HepG2 (cell line): ENCODE measurements around the gene HCN4.

Source experiments
- CHCHD3 ChIP-seq: sonication (generic); formaldehyde crosslinking; IDR thresholded peaks from 2 replicates; pipeline ENCODE4 v1.8.0; 2022; ENCODE audit warnings: mild to moderate bottlenecking, missing genetic modification reagents, moderate library complexity
- FOSL2 ChIP-seq: sonication (generic); formaldehyde crosslinking; IDR thresholded peaks from 2 replicates; pipeline ENCODE4 v1.4.0; 2020; ENCODE audit warnings: missing genetic modification reagents
- FOXA1 ChIP-seq, 2 experiments: fragments of 450-650 bp in 1 of 2; sonication (generic) in 1 of 2; formaldehyde crosslinking in 1 of 2; IDR thresholded peaks; 2 replicates each; pipeline versions ENCODE4 v1.4.0 to v1.6.1; 2016 to 2020; ENCODE audit warnings: missing genetic modification reagents in 1 of 2
- FOXM1 ChIP-seq: sonication (generic); formaldehyde crosslinking; IDR thresholded peaks from 2 replicates; pipeline ENCODE4 v1.5.0; 2020; ENCODE audit warnings: missing genetic modification reagents
- HNRNPK ChIP-seq: fragments of 200-400 bp; formaldehyde crosslinking; IDR thresholded peaks from 2 replicates; pipeline ENCODE4 v1.6.1; 2018; ENCODE audit warnings: low read length, low read depth, moderate library complexity, mild to moderate bottlenecking; ENCODE audit not compliant: poor library complexity, severe bottlenecking
- MTA1 ChIP-seq: sonication (generic); formaldehyde crosslinking; IDR thresholded peaks from 2 replicates; pipeline ENCODE4 v1.4.0; 2020; ENCODE audit warnings: missing genetic modification reagents, mild to moderate bottlenecking, borderline replicate concordance
- SIN3B ChIP-seq: fragments of 150-350 bp; IDR thresholded peaks from 2 replicates; pipeline ENCODE4 v1.6.1; 2014; ENCODE audit warnings: low read length
- SMARCC2 ChIP-seq: fragments of 450-650 bp; IDR thresholded peaks from 2 replicates; pipeline ENCODE4 v1.6.1; 2017; ENCODE audit warnings: antibody characterized with exemption, mild to moderate bottlenecking
- SOX5 ChIP-seq: IDR thresholded peaks from 2 replicates; pipeline ENCODE4 v1.6.1; 2016; ENCODE audit warnings: borderline replicate concordance
- ZC3H13 ChIP-seq: sonication (generic); formaldehyde crosslinking; IDR thresholded peaks from 2 replicates; pipeline ENCODE4 v1.8.1; 2023; ENCODE audit warnings: mild to moderate bottlenecking, missing genetic modification reagents, moderate library complexity
- ZNF121 ChIP-seq: sonication (generic); formaldehyde crosslinking; IDR thresholded peaks from 2 replicates; pipeline ENCODE4 v1.5.0; 2020; ENCODE audit warnings: mild to moderate bottlenecking, missing genetic modification reagents
- TF ChIP-seq, protein P1 (sequence below): sonication (generic); formaldehyde crosslinking; IDR thresholded peaks from 2 replicates; pipeline ENCODE4 v1.5.0; 2020; ENCODE audit warnings: mild to moderate bottlenecking, missing genetic modification reagents, moderate library complexity
- TF ChIP-seq, protein P2 (sequence below): sonication (generic); formaldehyde crosslinking; IDR thresholded peaks from 2 replicates; pipeline ENCODE4 v1.4.0; 2020; ENCODE audit warnings: missing genetic modification reagents
- TF ChIP-seq, protein P3 (sequence below): IDR thresholded peaks from 2 replicates; pipeline ENCODE4 v1.6.1; 2016; ENCODE audit warnings: low read depth

DNA sequence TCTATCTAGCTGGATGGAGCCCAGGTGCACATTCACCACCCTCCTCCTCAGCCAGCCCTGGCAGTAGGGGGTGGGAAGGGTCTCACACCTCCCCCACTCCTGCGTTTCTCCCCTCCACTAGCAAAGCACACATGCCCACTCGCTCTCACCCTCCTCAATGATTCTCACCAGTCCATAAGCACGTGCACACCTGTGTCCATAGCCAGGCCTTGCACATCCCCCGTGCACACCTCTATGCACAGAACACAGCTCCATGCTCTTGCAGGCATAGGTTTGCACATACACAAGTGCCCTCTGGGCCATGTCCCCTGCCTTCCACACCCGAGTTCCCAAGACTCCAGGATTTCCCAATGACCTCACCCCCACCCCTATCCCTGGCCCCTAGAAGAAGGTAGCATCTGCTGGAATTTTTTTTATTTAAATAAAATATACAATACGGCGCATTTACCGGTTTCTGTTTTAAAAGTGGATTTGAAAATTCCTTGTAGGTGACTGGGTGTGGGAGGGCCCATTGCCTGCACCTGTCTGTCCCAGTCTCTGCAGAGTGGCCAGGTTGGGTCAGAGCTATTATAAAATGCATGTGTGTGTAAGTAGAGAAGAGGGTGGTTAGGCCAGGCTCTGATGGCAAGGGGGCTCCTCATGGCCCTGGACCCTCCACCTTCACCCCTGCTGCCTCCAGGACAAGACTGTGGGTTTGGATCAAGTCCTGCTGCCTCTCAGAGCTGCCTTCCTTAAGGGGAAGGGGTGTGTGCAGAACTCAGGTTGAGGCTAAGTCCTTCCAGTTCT lies 49.1 kb downstream of the HCN4 start:
- TF ChIP-seq MTA1 (CRISPR knock-in tag) (no peak), FOXA1 (IDR thresholded peaks at IDR 0.05) (no peak), FOXA1 (CRISPR knock-in tag; IDR thresholded peaks at IDR 0.05) (no peak), CHCHD3 (CRISPR knock-in tag) (no peak), SIN3B (no peak), SOX5 (CRISPR knock-in tag) (no peak), ZNF121 (CRISPR knock-in tag) (no peak), HNRNPK (no peak), ZC3H13 (CRISPR knock-in tag) (no peak), FOXM1 (CRISPR knock-in tag) (no peak), SMARCC2 (no peak), FOSL2 (CRISPR knock-in tag) (no peak)
- TF ChIP-seq, protein P1, sequence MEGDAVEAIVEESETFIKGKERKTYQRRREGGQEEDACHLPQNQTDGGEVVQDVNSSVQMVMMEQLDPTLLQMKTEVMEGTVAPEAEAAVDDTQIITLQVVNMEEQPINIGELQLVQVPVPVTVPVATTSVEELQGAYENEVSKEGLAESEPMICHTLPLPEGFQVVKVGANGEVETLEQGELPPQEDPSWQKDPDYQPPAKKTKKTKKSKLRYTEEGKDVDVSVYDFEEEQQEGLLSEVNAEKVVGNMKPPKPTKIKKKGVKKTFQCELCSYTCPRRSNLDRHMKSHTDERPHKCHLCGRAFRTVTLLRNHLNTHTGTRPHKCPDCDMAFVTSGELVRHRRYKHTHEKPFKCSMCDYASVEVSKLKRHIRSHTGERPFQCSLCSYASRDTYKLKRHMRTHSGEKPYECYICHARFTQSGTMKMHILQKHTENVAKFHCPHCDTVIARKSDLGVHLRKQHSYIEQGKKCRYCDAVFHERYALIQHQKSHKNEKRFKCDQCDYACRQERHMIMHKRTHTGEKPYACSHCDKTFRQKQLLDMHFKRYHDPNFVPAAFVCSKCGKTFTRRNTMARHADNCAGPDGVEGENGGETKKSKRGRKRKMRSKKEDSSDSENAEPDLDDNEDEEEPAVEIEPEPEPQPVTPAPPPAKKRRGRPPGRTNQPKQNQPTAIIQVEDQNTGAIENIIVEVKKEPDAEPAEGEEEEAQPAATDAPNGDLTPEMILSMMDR (CRISPR knock-in tag): no peak
- TF ChIP-seq, protein P2, sequence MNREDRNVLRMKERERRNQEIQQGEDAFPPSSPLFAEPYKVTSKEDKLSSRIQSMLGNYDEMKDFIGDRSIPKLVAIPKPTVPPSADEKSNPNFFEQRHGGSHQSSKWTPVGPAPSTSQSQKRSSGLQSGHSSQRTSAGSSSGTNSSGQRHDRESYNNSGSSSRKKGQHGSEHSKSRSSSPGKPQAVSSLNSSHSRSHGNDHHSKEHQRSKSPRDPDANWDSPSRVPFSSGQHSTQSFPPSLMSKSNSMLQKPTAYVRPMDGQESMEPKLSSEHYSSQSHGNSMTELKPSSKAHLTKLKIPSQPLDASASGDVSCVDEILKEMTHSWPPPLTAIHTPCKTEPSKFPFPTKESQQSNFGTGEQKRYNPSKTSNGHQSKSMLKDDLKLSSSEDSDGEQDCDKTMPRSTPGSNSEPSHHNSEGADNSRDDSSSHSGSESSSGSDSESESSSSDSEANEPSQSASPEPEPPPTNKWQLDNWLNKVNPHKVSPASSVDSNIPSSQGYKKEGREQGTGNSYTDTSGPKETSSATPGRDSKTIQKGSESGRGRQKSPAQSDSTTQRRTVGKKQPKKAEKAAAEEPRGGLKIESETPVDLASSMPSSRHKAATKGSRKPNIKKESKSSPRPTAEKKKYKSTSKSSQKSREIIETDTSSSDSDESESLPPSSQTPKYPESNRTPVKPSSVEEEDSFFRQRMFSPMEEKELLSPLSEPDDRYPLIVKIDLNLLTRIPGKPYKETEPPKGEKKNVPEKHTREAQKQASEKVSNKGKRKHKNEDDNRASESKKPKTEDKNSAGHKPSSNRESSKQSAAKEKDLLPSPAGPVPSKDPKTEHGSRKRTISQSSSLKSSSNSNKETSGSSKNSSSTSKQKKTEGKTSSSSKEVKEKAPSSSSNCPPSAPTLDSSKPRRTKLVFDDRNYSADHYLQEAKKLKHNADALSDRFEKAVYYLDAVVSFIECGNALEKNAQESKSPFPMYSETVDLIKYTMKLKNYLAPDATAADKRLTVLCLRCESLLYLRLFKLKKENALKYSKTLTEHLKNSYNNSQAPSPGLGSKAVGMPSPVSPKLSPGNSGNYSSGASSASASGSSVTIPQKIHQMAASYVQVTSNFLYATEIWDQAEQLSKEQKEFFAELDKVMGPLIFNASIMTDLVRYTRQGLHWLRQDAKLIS (CRISPR knock-in tag): no peak
- TF ChIP-seq, protein P3, sequence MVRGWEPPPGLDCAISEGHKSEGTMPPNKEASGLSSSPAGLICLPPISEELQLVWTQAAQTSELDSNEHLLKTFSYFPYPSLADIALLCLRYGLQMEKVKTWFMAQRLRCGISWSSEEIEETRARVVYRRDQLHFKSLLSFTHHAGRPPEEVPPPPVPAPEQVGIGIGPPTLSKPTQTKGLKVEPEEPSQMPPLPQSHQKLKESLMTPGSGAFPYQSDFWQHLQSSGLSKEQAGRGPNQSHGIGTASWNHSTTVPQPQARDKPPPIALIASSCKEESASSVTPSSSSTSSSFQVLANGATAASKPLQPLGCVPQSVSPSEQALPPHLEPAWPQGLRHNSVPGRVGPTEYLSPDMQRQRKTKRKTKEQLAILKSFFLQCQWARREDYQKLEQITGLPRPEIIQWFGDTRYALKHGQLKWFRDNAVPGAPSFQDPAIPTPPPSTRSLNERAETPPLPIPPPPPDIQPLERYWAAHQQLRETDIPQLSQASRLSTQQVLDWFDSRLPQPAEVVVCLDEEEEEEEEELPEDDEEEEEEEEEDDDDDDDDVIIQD: no peak
